ENCODE measurements around the gene CEPT1. TPM values are rescaled to one million over a fixed set of nuclear protein-coding genes. Genes with fewer than 3 reads are reported as not detected.

Gene CEPT1
- total and polyA plus RNA-seq, 2 donors (not counting 3 experiments of a cell fraction or from before 2014, with no cell fraction given): 13.6 to 29.1 TPM

- Histone ChIP-seq H4K20me1 (replicated peaks; ENCODE audit: control insufficient read depth, extremely low read depth, insufficient read depth, low read length) (no peaks in the 10 kb centered on the region), H3K9me3 (replicated peaks; ENCODE audit: control insufficient read depth, insufficient read depth, low read length) (no peaks in the 10 kb centered on the region), H3K9ac (replicated peaks; ENCODE audit: extremely low read depth, insufficient read depth, low read length) (no peak overlapping the region), H3K36me3 (ENCODE audit: control insufficient read depth in 2 of 2, extremely low read depth in 1 of 2, insufficient read depth in 2 of 2, low read length in 2 of 2) (no peaks in the 10 kb centered on the region), H3K4me2 (ENCODE audit: insufficient read depth, low read length) (no peak overlapping the region), H3K79me2 (ENCODE audit: control insufficient read depth, insufficient read depth, low read length) (no peaks in the 10 kb centered on the region), H3K27ac (ENCODE audit: insufficient read depth, low read depth, low read length) (no peak overlapping the region), H3K4me3 (replicated peaks in 1 of 3; ENCODE audit: insufficient read depth in 1 of 3, low read depth in 1 of 3, low read length in 3 of 3) (no peak overlapping the region), H3K4me1 (ENCODE audit: control insufficient read depth, extremely low read depth, insufficient read depth, low read length) (no peaks in the 10 kb centered on the region), H2AFZ (ENCODE audit: low read depth, low read length) (no peak overlapping the region), H3K9me1 (replicated peaks; ENCODE audit: control insufficient read depth, extremely low read depth, insufficient read depth, low read length) (no peaks in the 10 kb centered on the region), H3K27me3 (ENCODE audit: control insufficient read depth in 2 of 2, insufficient read depth in 2 of 2, low read length in 2 of 2) (no peaks in the 10 kb centered on the region)
- BruUV-seq (replicated peaks): no TSS peak
- ChIA-PET CTCF (no interaction called here), POLR2A (no interaction called here)
- DNase-seq (ENCODE audit: low read depth, low spot score) (no peak), FAIRE-seq (no peak)
- dilution Hi-C loops (cut with MboI; ENCODE audit: extremely low pct_ligation_motif_present, low sequenced_read_pairs) (no loop called here), intact Hi-C loops (cut with micrococcal nuclease) (no loop called here)
- TF ChIP-seq EZH2 (IDR thresholded peaks at IDR 0.05; ENCODE audit: borderline replicate concordance, low read depth, low read length, severe bottlenecking) (no peak), CTCF (IDR thresholded peaks at IDR 0.05; ENCODE audit: extremely low read depth in 1 of 2, insufficient read depth in 1 of 2, low read depth in 1 of 2, low read length in 2 of 2) (no peak), MAX (IDR thresholded peaks at IDR 0.05; ENCODE audit: insufficient read depth, insufficient read length) (no peak), POLR2AphosphoS5 (IDR thresholded peaks at IDR 0.05; ENCODE audit: insufficient read depth, low read depth, low read length) (no peak), FOS (IDR thresholded peaks at IDR 0.05; ENCODE audit: borderline replicate concordance, insufficient read depth, low read length) (no peak), POLR2A (IDR thresholded peaks at IDR 0.05; ENCODE audit: low read depth, low read length) (no peak), MYC (IDR thresholded peaks at IDR 0.05; ENCODE audit: low read depth, low read length) (no peak), JUN (IDR thresholded peaks at IDR 0.05; ENCODE audit: borderline replicate concordance, insufficient read depth, insufficient read length, low read depth) (no peak), GATA2 (IDR thresholded peaks at IDR 0.05; ENCODE audit: insufficient read depth, insufficient read length, low read depth, low read length) (no peak)
Observed at GRCh38 chr1:111101854-111102642, 38.0 kb upstream of the CEPT1 start.

All from endothelial cell of umbilical vein (primary cell).